Left renal pelvis (tissue), 4 donors: ENCODE measurements around the gene MRPL16. TPM values are rescaled to one million over a fixed set of nuclear protein-coding genes. Genes with fewer than 3 reads are reported as not detected.

Experiments used
- DNase-seq, 4 donors: peaks; one replicate each; pipeline ENCODE4 v3.0.0-alpha.2; 2013; ENCODE audit warnings: low read depth in 4 of 4, low spot score in 3 of 4
- polyA plus RNA-seq, 4 donors: library from polyadenylated mRNA; unstranded; fragments of 120-200 nt; gene quantifications; one replicate each; pipeline ENCODE4 v1.2.1, GENCODE V29; 2013; ENCODE audit not compliant: insufficient read length in 4 of 4

The MRPL16 gene
- polyA plus RNA-seq, 4 donors = 45.1 to 62.8 (median 61.5) TPM

DNA sequence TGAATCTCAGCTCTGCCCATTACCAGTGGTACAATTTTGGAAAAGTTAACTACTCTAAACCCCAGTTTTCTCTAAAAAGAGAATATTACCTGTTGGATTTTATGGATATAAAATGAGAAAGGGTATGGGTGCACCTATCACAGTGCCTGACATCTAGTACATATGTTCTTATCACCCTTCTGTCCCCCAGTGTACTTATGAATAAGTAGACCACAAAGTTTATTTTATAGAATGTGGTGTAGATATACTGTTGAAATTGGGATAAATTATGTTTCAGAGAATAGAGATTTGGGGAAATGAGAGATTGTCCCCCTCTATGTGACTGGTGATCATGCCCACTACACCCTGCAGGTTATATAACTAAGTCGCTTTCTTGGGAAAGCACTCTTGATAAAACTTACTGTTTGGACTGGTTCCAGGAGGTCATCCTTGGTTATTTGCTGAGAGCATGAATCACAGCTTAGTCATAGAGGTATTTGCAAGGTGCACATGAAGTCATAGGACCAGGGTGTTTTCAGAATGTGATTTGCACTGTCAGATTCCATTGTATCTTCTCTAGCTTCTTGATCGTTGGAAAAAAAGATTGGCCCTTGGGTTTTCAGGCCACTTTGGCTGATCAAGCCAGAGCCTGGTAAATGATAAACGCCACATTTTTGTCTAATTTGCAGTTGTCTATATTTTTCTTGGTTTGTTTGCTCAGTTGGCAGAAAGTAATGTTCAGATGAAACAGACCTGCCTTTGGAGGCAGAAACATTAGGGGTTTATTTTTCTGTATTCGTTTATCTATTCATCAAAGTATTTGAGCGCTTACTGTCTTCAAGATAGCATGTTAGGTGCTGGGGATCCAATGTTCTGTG, 34.1 kb downstream of the MRPL16 start:
- no peak for DNase-seq

DNA sequence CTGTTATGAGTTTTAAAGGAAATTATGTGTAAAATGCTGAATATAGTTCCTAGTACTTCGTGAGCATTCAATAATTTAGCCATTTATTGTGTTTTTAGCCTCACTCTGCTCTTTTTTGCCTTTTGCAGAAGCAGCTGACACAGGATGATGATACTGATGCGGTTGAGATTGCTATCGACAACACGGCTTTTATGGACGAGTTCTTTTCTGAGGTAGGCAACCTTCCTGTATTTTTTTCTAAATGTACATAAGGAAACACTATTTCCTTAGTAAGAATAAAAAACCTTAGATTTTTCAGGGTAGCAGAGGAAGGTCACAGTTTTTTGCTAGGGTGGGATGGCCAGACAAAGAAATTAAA, 37.5 kb downstream of the MRPL16 start:
- DNase-seq = no peak

DNA sequence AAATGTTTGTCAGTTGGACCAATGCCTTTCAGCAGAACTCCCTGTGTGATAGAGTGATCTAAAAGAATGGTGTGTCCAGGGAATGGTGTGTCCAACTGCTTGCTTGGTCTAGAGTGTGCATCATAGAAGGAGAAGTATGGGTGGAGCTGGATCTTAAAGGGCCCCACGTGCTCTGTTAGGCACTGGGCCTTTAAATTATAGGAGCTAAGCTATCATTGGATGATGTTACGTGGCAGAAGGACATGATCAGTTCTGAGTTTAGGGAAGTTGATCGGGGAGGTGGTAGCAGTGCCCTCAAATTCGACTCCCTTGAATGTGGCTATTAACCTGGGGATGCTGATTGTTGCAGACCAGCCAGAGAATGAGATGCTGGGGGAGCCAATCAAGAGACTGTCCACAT, 39.0 kb downstream of the MRPL16 start:
- DNase-seq = no peak

DNA sequence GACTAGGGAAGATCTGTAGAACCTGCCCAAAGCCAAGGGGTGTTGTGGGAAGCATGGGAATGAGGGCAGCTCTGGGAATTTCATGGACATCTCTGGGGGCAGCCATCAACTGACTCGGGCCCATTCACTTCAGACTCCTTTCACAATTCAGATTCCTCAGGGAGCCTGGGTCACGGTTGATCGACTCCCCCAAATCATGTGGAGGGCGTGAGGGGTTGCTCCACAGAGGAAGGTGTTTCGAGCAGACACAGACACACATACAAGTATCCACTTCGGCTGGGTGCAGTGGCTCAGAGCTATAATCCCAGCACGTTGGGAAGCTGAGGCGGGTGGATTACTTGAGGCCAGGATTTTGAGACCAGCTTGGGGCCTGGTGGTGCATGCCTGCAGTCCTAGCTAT, 39.7 kb downstream of the MRPL16 start:
- no peak for DNase-seq

DNA sequence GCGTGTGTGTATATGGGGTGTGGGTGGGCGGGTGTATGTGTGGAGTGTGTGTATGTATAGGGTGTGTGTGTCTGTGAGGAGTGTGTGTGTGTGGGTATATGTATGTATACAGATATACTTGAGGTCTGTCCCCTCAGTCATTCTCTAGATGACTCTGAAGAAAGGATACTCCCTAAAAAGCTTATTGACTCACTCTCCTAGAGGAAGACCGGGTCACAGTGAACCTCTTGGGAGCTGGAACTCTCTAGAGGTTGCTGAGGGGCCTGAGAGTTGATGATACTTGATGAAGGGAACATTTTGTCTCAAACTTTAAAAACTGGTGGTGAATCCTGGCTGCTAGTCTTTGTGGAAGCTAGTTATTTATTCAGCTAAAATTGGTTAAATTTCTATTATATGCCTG, 40.3 kb downstream of the MRPL16 start:
- DNase-seq = no peak

DNA sequence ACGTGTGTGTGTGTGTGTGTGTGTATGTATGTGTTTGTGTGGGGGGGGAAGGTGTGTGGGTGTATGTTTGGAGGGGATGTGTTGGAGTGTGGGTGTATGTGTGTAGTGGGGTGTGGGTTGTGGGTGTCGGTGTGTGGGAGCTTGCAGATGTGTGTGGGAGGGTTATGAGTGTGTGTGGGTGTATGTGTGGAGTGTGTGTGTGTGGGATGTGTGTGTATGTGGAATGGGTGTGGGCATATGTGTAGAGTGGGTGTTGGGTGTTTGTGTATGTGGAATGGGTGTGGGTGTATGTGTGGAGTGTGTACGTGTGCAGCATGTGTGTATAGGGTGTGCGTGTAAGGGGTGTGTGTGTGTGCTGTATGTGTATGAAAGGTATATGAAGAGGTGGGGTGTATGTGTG, 40.8 kb downstream of the MRPL16 start:
- no peak for DNase-seq

DNA sequence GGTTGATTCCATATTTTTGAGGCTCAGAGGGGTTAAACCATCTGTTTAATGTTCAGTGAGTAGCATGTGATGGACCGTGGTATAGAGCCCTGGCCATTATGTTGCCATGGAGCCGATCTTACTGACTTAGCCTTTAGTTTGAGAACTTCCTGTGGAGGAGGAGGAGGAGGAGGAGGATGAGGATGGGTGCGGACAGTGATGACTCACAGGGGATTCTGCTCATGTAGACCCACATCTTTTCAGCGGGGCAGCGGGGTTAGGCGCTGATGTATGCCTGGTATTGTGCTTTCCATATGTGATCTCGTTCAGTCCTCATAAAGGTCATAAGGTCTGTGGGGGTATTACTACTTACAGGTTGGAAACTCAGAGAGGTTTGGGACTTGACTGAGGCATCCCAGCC, 41.5 kb downstream of the MRPL16 start:
- no peak for DNase-seq

DNA sequence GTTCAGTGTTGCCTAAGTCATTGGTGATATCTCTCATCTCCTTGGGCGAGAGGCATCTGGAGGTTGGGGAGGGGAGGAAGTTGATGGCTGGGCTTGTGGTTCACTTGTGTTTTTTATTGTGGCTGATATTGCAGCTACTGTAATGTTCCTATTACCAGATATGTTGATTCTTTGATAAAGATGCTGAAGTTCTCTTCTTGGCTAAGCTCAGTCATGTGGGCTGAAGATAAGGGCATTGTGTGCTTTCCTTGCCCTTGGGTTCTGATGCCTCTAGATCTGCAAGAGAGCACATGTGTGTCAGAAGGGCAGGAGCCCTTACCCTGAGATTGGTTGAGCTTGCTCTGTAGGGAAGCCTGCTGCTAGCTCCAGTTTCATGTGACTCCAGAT, 43.4 kb downstream of the MRPL16 start:
- DNase-seq = no peak

DNA sequence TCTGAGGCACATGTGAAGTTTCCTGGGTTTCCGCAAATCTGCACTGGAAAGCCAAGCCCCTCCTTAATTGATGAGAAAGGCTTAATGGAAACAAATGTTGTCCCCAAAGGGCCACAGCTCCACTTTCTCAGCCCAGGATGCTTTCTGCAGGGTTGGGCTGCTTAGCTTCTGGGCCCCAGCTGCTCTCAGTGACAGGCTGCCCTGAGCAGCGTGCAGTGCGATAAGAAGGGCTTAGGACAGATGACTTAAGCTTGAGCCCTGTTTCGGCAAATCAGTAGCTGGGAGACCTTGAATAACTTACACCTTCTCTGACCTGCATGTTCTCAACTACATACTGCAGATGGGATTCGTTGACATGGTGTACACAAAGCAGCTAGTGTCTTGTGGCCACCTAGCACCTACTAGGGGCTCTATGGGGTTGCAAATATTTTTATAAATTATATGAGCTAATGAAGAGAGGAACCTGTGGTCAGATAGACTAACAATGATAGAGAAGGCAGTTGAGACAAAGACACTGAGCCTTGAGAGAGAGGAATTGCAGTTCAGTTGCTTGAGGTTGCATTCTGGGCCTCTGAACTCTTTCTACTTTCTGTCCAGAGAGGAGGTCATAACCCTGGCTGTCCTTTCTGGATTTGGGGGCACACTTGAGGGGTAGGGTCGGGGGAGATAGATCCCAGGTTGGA, 43.9 kb downstream of the MRPL16 start:
- DNase-seq = no peak

DNA sequence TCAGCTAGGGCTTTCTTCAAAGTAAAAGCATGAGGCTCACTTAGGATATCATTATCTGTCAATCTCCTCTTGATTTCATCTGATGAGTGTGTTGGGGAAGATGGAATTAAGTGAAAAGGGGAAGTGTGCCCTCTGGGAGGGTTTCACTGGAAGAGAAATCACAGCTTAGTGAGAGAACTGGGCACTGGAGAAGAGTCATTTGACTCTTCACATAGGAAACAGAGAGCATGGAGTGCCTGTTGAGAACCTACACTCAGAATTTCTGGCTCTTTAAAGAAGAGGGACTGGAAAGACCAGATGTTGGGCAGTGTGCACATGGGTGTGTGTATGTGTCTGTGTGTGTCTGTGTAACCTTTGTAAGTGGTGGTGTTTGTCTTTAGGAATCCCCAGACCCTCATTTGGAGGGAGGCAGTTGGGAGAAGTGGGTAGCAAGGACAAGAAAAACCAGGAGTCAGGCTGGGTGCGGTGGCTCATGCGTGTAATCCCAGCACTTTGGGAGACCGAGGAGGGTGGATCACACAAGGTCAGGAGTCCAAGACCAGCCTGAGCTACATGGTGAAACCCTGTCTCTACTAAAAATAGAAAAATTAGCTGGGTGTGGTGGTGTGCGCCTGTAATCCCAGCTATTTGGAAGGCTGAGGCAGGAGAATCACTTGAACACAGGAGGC, 45.4 kb downstream of the MRPL16 start:
- no peak for DNase-seq

DNA sequence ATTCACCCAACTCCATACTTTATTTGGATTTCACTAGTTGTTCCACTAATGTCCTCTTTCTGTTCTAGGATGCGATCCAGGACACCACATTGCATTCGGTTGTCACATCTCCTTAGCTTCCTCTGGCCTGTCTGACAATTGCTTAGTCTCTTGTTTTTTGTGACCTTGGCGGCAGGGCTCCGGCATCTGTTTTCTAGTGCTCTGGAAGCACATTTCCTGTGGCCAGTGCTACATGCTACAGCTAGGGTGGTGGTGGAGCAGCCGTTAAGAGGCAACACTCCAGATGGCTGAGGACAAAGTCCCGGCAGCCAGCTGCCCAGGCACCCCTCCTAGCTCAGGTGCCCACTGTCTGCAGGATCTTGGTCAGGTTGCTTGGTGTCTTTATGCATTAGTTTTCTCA, 48.6 kb downstream of the MRPL16 start:
- no peak for DNase-seq

DNA sequence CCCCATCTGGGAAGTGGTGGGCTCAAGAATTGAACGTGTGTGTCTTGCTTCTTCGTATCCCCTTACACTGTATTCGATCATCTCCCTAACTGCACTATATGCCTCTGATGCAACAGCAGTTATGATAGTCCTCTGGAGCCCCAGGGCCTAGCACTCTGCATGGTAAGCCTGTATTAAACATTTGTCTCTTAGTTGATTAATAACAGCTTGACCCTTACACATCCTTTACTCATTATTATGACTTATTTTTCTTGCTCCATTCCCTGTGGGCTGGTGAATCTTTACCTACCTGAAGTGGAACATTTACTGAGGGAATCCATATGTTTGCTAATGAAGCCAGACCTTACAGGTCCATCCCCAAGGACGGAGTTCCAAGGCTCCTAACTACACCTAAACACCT, 49.8 kb downstream of the MRPL16 start:
- DNase-seq = no peak

DNA sequence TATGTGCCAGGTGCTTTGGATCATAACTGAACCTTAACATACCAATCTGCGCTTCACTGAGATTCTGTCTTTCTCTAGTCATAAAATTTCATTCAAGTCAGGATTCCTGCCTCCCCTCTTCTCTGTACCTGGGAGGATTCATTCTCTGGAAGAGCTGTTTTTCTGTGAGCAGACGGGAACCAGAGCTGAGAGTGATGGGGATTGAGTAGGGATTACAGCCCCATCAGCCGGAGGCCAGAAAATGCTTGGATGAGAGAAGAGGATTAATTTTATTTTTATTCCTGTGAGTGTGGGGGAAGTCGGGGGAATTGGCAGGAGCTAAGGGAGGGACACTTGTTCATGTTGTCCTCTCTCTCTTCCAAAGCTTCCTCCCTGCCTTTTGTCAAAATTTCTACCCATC, 50.7 kb downstream of the MRPL16 start:
- no peak for DNase-seq

DNA sequence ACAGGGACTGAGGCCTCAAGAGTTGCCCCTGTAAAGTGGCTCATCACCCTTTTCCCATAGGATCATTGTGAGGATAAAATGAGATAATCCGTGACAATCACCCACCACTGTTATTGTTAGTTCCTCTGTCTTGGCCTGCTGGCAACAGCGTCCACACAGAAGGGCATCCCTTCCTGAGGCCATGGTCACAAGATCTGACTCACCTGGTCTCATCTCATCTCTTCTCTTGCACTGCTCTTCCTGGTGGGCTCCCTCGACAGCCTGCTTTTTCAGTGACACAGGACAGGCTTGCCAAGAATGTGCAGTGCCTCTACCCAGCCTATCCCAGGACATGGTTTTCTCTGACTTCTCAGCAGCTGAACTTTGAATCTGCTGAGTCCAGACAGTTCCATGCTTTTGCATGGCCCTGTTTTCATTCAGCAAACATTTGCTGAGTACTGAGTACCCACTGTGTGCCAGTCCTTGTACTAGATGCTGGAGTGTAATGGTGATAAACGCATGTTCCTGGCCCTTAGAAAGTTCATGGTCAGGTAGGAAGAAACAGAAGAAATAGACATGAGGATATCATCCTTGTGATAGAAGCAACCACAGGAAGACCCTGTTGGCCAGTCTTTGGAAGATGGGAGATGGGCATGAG, 52.1 kb downstream of the MRPL16 start:
- DNase-seq = no peak

DNA sequence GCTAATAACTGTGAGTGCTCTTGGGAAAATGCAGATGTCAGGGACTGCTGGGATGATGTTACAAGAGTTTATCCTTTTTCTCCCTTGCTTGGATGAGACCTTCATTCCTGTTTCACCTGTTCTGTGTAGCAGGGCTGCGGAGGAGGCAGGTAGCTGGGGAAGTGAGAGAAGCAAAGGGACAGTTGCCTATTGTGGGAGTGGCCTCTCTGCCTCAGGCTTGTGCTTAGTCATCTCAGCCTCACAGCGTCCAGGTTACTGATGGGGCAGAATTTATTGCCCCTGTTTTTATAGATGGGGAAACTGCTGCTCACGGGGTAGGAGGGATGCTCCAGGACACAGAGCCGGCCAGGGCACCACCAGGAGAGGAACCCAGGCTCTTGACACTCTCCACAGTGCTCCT, 53.7 kb downstream of the MRPL16 start:
- no peak for DNase-seq

DNA sequence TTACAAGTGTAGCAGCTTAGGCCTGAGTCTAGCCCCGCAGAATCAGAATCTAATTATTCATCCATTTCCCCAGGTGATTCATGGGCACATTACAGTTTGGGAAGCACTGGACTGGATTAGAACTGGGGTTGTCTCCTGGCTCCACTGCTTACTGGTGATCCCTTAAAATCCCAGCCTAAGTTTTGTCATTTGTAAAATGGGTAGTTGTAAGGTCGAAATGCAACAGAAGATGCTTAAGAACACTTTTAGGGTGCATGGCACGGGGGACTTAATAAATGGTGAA, 54.1 kb downstream of the MRPL16 start:
- no peak for DNase-seq

Other genes with a start within 250 kb of the MRPL16 start
- gene OSBP, start 195.0 kb downstream of the MRPL16 start, polyA plus RNA-seq = 10 to 100 TPM; 41.5 to 60.5 (median 50.7) TPM
- gene PATL1, start 141.7 kb downstream of the MRPL16 start, polyA plus RNA-seq = 10 to 100 TPM; 36.6 to 47.4 (median 45.2) TPM
- gene OR10V1, start 96.9 kb downstream of the MRPL16 start, polyA plus RNA-seq = not detected
- gene STX3, start 55.4 kb downstream of the MRPL16 start, polyA plus RNA-seq = 10 to 100 TPM in 3 of 4 donors, 1 to 10 TPM in 1; 4.7 to 64.1 (median 45.2) TPM
- gene CBLIF, start 34.7 kb upstream of the MRPL16 start, polyA plus RNA-seq = not detected
- under 1 TPM in 3 of 4 donors, not detected in 1; 0.34 to 0.58 (median 0.57) TPM for gene TCN1, start 55.7 kb upstream of the MRPL16 start, polyA plus RNA-seq
- not detected for gene OOSP3, start 68.0 kb upstream of the MRPL16 start, polyA plus RNA-seq
- gene OOSP1, start 127.7 kb upstream of the MRPL16 start, polyA plus RNA-seq = under 1 TPM in 3 of 4 donors, not detected in 1; 0.16 to 0.42 (median 0.40) TPM
- not detected for gene OOSP4A, start 153.3 kb upstream of the MRPL16 start, polyA plus RNA-seq
- gene OOSP4B, start 206.4 kb upstream of the MRPL16 start, polyA plus RNA-seq = not detected
- gene OOSP2, start 229.6 kb upstream of the MRPL16 start, polyA plus RNA-seq = not detected
- 1 to 10 TPM in 1 of 4 donors, under 1 TPM in 3; 0.26 to 1.3 (median 0.53) TPM for gene MS4A3, start 245.9 kb upstream of the MRPL16 start, polyA plus RNA-seq